Mesendoderm (in vitro differentiated cells): ENCODE data around the gene CTNNA2.
A peak's percentile ranks its signal among the peaks of the same experiment; 100 is the strongest.
"Not testable (repeated sequence)": the region's sequence is repeated elsewhere in the genome, so short reads cannot be mapped to it uniquely, and the experiment has no call there.

ENCODE experiments used
- DNase-seq: peaks from one replicate; pipeline ENCODE4 v3.0.0; 2013
- H2AK5ac ChIP-seq: 2 replicates; pipeline ENCODE4 v1.6.1; 2013; ENCODE audit warnings: low read length, inconsistent platforms
- H2BK120ac ChIP-seq: 2 replicates; pipeline ENCODE4 v1.6.1; 2013; ENCODE audit warnings: low read depth, mild to moderate bottlenecking, low read length, moderate library complexity, mixed read lengths
- H2BK15ac ChIP-seq: replicated peaks from 2 replicates; pipeline ENCODE4 v1.6.1; 2013; ENCODE audit warnings: low read depth, mild to moderate bottlenecking, moderate library complexity
- H2BK5ac ChIP-seq: 2 replicates; pipeline ENCODE4 v1.6.1; 2013; ENCODE audit warnings: low read length, inconsistent platforms
- H3K18ac ChIP-seq: 2 replicates; pipeline ENCODE4 v1.6.1; 2013; ENCODE audit warnings: mild to moderate bottlenecking, low read length, mixed read lengths
- H3K23ac ChIP-seq: one replicate; pipeline ENCODE4 v1.6.1; 2013; ENCODE audit warnings: low read length
- H3K27ac ChIP-seq: 2 replicates; pipeline ENCODE4 v1.5.1; 2013; ENCODE audit warnings: low read depth, mild to moderate bottlenecking, inconsistent platforms, low read length, moderate library complexity
- H3K27me3 ChIP-seq: 2 replicates; pipeline ENCODE4 v1.6.1; 2013; ENCODE audit warnings: low read length, control low read depth, mild to moderate bottlenecking, inconsistent platforms; ENCODE audit not compliant: insufficient read depth, poor library complexity
- H3K36me3 ChIP-seq: 2 replicates; pipeline ENCODE4 v1.6.1; 2013; ENCODE audit warnings: low read length, inconsistent platforms; ENCODE audit not compliant: control insufficient read depth, insufficient read depth
- H3K4ac ChIP-seq: one replicate; pipeline ENCODE4 v1.6.1; 2013; ENCODE audit warnings: low read depth, mild to moderate bottlenecking, low read length, moderate library complexity
- H3K4me1 ChIP-seq: 2 replicates; pipeline ENCODE4 v1.6.1; 2013; ENCODE audit warnings: low read depth, low read length, inconsistent platforms; ENCODE audit not compliant: control insufficient read depth
- H3K4me2 ChIP-seq: 2 replicates; pipeline ENCODE4 v1.6.1; 2013; ENCODE audit warnings: low read length
- H3K4me3 ChIP-seq: 2 replicates; pipeline ENCODE4 v1.5.1; 2013; ENCODE audit warnings: mild to moderate bottlenecking, low read length
- H3K56ac ChIP-seq: one replicate; pipeline ENCODE4 v1.6.1; 2013; ENCODE audit warnings: low read length
- H3K79me1 ChIP-seq: 2 replicates; pipeline ENCODE4 v1.6.1; 2013; ENCODE audit warnings: low read length, inconsistent platforms
- H3K79me2 ChIP-seq: 2 replicates; pipeline ENCODE4 v1.6.1; 2013; ENCODE audit warnings: mild to moderate bottlenecking, low read length; ENCODE audit not compliant: control insufficient read depth, insufficient read depth
- H3K9ac ChIP-seq: 2 replicates; pipeline ENCODE4 v1.6.1; 2013; ENCODE audit warnings: low read length, inconsistent platforms
- H4K5ac ChIP-seq: one replicate; pipeline ENCODE4 v1.6.1; 2013; ENCODE audit warnings: low read length
- H4K8ac ChIP-seq: one replicate; pipeline ENCODE4 v1.6.1; 2013; ENCODE audit warnings: low read depth, mild to moderate bottlenecking, control low read depth, low read length, moderate library complexity
- WGBS: extraction: QIAGEN DNeasy Blood & Tissue Kit; methylation state at CpG from one replicate; pipeline ENCODE4 v1.1.7; 2013; ENCODE audit warnings: low lambda C conversion rate, missing lambda C conversion rate; ENCODE audit not compliant: insufficient coverage; ENCODE audit errors: extremely low coverage; 5-methylcytosine and 5-hydroxymethylcytosine counted together

Gene CTNNA2

GRCh38 chr2:80078290-80079036 lies 565.6 kb downstream of the CTNNA2 start:
- Histone ChIP-seq H2BK120ac (no peak overlapping the region), H3K18ac (no peak overlapping the region), H2BK5ac (no peak overlapping the region), H3K4me1 (no peaks in the 10 kb centered on the region), H3K9ac (no peak overlapping the region), H3K4ac (no peak overlapping the region), H3K4me2 (no peak overlapping the region), H3K23ac (no peak overlapping the region), H4K5ac (no peak overlapping the region), H3K56ac (no peak overlapping the region), H4K8ac (no peak overlapping the region), H3K79me2 (no peaks in the 10 kb centered on the region), H3K36me3 (no peaks in the 10 kb centered on the region), H3K4me3 (no peak overlapping the region), H3K27me3 (no peaks in the 10 kb centered on the region), H3K27ac (no peak overlapping the region), H2BK15ac (no peak overlapping the region), H2AK5ac (peak overlapping the region; percentile 10), H3K79me1 (no peaks in the 10 kb centered on the region)
- no peak for DNase-seq
- WGBS, result no CpG with 5 or more reads among the region's 6 CpGs

GRCh38 chr2:80080957-80081356 lies 568.1 kb downstream of the CTNNA2 start:
- H3K56ac ChIP-seq, result no peak overlapping the region
- H3K4me2 ChIP-seq, result no peak overlapping the region
- no peak overlapping the region for H4K8ac ChIP-seq
- H3K27me3 ChIP-seq, result no peaks in the 10 kb centered on the region
- no peak overlapping the region for H3K9ac ChIP-seq
- no peak overlapping the region for H3K23ac ChIP-seq
- no peaks in the 10 kb centered on the region for H3K36me3 ChIP-seq
- WGBS, result no CpG with 5 or more reads among the region's 9 CpGs
- no peaks in the 10 kb centered on the region for H3K4me1 ChIP-seq
- DNase-seq, result no peak
- no peak overlapping the region for H2BK15ac ChIP-seq
- no peak overlapping the region for H2BK120ac ChIP-seq
- H2AK5ac ChIP-seq, result no peak overlapping the region
- H4K5ac ChIP-seq, result no peak overlapping the region
- H3K27ac ChIP-seq, result no peak overlapping the region
- no peak overlapping the region for H2BK5ac ChIP-seq
- H3K18ac ChIP-seq, result no peak overlapping the region
- H3K79me2 ChIP-seq, result no peaks in the 10 kb centered on the region
- H3K4me3 ChIP-seq, result no peak overlapping the region
- H3K4ac ChIP-seq, result no peak overlapping the region
- no peaks in the 10 kb centered on the region for H3K79me1 ChIP-seq

GRCh38 chr2:80086831-80087230 lies 574.0 kb downstream of the CTNNA2 start:
- H3K4me3 ChIP-seq, result no peak overlapping the region
- H3K27me3 ChIP-seq, result no peaks in the 10 kb centered on the region
- H3K4ac ChIP-seq, result no peak overlapping the region
- no peak overlapping the region for H4K5ac ChIP-seq
- H3K4me1 ChIP-seq, result peaks cover 6% of the 10 kb centered on the region
- H2BK120ac ChIP-seq, result no peak overlapping the region
- H4K8ac ChIP-seq, result no peak overlapping the region
- no peaks in the 10 kb centered on the region for H3K79me2 ChIP-seq
- no peak overlapping the region for H3K56ac ChIP-seq
- WGBS, result no CpG with 5 or more reads among the region's 2 CpGs
- no peak overlapping the region for H3K9ac ChIP-seq
- peak overlapping the region; percentile 90 for H3K18ac ChIP-seq
- H2BK15ac ChIP-seq, result no peak overlapping the region
- no peak overlapping the region for H3K23ac ChIP-seq
- no peak overlapping the region for H3K27ac ChIP-seq
- no peaks in the 10 kb centered on the region for H3K79me1 ChIP-seq
- no peak overlapping the region for H2AK5ac ChIP-seq
- peak; percentile 70 for DNase-seq
- H3K36me3 ChIP-seq, result no peaks in the 10 kb centered on the region
- no peak overlapping the region for H3K4me2 ChIP-seq
- no peak overlapping the region for H2BK5ac ChIP-seq

- Histone ChIP-seq H2BK5ac (no peak overlapping the region), H3K36me3 (no peaks in the 10 kb centered on the region), H3K4me2 (no peak overlapping the region), H4K8ac (no peak overlapping the region), H3K79me2 (no peaks in the 10 kb centered on the region), H3K27ac (no peak overlapping the region), H3K79me1 (no peaks in the 10 kb centered on the region), H3K4me3 (no peak overlapping the region), H3K56ac (no peak overlapping the region), H3K27me3 (no peaks in the 10 kb centered on the region), H2AK5ac (no peak overlapping the region), H3K23ac (no peak overlapping the region), H2BK15ac (no peak overlapping the region), H4K5ac (no peak overlapping the region), H3K4ac (peak overlapping the region; percentile 81), H3K4me1 (peaks cover 6% of the 10 kb centered on the region), H2BK120ac (no peak overlapping the region), H3K9ac (no peak overlapping the region), H3K18ac (no peak overlapping the region)
- DNase-seq, result no peak
- no CpG with 5 or more reads among the region's 4 CpGs for WGBS
These were observed 578.4 kb downstream of the CTNNA2 start for GRCh38 chr2:80091237-80091636.

- H3K4me2 ChIP-seq, result no peak overlapping the region
- no peak overlapping the region for H2AK5ac ChIP-seq
- H2BK120ac ChIP-seq, result no peak overlapping the region
- H3K23ac ChIP-seq, result no peak overlapping the region
- H3K4me1 ChIP-seq, result no peaks in the 10 kb centered on the region
- H3K9ac ChIP-seq, result no peak overlapping the region
- no peak overlapping the region for H4K5ac ChIP-seq
- H2BK5ac ChIP-seq, result no peak overlapping the region
- H3K79me1 ChIP-seq, result no peaks in the 10 kb centered on the region
- H3K4me3 ChIP-seq, result no peak overlapping the region
- no peak overlapping the region for H3K18ac ChIP-seq
- DNase-seq, result peak; percentile 49
- no peak overlapping the region for H4K8ac ChIP-seq
- no peak overlapping the region for H2BK15ac ChIP-seq
- no peaks in the 10 kb centered on the region for H3K27me3 ChIP-seq
- no peak overlapping the region for H3K4ac ChIP-seq
- H3K27ac ChIP-seq, result no peak overlapping the region
- no peaks in the 10 kb centered on the region for H3K36me3 ChIP-seq
- H3K79me2 ChIP-seq, result no peaks in the 10 kb centered on the region
- H3K56ac ChIP-seq, result no peak overlapping the region
These were observed 579.6 kb downstream of the CTNNA2 start for GRCh38 chr2:80092474-80092873.

- not testable (repeated sequence) for H2AK5ac ChIP-seq, H3K79me1 ChIP-seq, H3K79me2 ChIP-seq, H3K23ac ChIP-seq, H3K4ac ChIP-seq, H3K36me3 ChIP-seq, H3K4me3 ChIP-seq, H3K56ac ChIP-seq, H4K8ac ChIP-seq, H3K9ac ChIP-seq, H2BK120ac ChIP-seq, H3K4me1 ChIP-seq, H2BK15ac ChIP-seq, H3K18ac ChIP-seq, DNase-seq, H3K27ac ChIP-seq, H3K27me3 ChIP-seq, H4K5ac ChIP-seq, H2BK5ac ChIP-seq, H3K4me2 ChIP-seq
- WGBS, result no CpG with 5 or more reads among the region's 12 CpGs
These were observed 585.7 kb downstream of the CTNNA2 start for GRCh38 chr2:80098503-80098902.
